HG02840 (cell line): ENCODE measurements around the gene NID1.

Source experiments
- ATAC-seq: cut with Tn5 transposase; IDR thresholded peaks from one replicate; pipeline ENCODE4 v1.9.1; 2021; ENCODE audit warnings: mild to moderate bottlenecking, moderate library complexity, moderate number of reproducible peaks; ENCODE audit not compliant: unreplicated experiment, low FRiP score

Gene NID1

DNA sequence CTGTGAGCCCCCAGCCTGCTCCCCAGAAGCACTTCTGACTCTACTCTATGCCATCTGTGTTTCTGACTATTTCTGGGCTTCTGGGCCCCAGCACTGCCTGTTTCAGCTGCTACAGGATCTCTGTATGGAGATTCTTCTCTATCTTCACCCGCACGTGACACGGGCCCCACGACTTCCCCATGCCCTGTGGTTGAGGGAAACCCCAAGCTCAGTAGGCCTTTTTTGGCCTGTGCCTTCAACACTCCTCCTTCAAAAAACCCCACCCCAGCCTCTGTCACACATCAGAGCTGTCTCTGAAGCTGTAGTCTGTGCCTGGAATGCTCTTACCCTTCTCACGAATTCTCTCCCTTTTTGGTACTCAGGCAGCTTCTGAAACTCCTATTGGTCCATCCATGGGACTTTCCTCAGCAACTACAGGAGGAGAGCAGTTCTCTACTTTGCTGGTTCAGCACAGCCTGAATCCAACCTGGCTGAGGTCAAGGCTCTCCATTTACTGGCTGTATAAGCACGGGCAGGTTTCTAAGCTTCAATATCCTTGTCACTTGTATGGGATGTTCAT lies 2.0 kb upstream of the NID1 start:
- peak; percentile 89 for ATAC-seq

GRCh38 chr1:236066054-236066453 lies 1.2 kb upstream of the NID1 start:
- no peak for ATAC-seq

DNA sequence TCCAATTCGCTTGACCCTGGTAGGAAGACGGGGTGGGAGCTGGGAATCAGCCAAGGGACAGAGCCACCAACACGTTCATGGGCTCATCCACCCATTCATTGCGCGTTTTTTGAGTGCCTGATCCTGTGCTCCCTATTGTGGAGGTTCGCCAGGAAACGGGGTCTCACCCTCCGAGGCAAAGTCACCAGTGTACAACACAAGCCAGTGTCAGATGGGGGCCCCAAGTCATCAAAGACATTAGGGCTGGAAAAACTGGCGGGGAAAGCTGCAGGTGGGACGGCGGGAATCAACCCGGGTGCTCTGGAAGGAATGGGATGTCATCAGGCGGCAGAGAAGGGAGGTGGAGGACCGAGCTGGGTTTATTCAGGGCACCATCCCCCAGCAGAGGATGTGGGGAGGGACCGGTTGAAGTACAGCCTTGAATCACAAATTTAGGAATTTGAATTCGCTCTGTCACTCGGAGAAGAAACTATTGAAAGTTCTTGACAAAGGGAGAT lies 667 bp upstream of the NID1 start:
- ATAC-seq: no peak

DNA sequence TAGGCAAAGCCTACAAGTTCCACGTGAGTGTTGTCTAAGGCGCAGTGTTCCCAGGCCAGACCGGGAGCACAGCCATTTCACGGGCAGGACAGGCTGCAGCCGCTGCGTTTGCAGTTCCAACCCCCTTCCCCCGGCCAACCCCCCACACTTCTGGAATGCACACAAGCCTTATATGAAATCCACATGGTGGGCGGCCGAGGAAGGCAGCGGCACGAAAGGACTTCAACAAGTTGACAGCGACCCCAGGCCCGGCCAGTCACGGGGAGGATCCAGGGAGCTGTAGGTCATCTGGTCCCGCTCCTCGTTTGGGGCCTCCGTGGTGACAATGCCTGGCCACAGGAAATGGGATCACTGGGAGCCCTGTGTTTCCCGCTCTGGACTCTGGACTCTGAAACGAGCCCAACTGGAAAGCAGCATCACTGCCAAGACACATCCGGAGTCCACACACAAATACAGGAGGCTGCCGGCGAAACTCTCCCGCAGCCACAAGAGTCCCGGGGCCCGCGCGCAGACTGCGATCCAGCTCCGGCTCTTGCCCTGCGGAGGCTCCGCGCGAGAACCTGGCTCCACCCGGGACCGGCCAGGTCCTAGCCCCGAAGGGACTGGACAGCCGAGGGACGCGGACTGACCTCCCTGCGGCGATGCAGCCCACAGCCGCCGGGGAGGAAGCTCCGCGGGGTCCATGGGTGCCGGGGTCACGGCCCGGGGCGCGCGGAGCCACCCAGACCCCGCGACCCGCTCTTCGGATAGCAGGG lies 794 bp downstream of the NID1 start:
- no peak for ATAC-seq

GRCh38 chr1:236063551-236063918 lies 1.4 kb downstream of the NID1 start:
- no peak for ATAC-seq

DNA sequence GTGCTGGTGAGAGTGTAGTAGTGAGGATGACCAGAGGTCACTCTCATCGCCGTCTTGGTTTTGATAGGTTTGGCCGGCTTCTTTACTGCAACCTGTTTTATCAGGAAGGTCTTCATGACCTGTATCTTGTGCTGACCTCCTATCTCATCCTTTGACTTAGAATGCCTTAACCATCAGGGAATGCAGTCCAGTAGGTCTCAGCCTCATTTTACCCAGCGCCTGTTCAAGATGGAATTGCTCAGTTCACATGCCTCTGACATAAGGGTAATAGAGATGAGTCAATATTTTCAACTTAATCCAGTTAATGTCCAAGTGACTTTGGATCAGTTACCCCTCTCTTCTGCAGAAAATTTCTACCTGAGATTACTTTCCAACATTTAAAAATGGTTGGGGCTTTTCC lies 4.6 kb downstream of the NID1 start:
- no peak for ATAC-seq

DNA sequence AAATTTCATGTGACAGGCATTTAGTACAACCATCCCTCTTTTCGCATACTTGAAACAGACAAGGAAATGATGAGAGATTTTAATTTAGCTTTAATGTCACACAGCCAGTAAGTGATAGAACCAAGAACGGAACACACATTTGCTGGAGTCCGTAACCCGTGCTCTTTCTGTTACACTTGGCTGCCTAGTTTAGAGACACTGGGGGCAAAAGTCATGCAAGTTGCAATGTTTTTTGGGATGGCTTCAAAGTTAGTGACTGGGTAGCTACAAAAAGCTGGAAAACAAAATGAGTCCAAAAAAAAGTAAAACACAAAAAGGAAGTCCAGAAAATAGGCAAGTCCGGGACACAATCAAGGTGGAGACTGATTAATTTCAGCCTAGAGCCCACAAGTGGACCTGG lies 5.9 kb downstream of the NID1 start:
- ATAC-seq: no peak

- ATAC-seq: no peak
Measured at GRCh38 chr1:236058141-236058934, 6.6 kb downstream of the NID1 start.

- ATAC-seq: no peak
Measured at GRCh38 chr1:236057546-236057945, 7.3 kb downstream of the NID1 start.

- ATAC-seq: no peak
Measured at GRCh38 chr1:236052232-236052993, 12.5 kb downstream of the NID1 start.

DNA sequence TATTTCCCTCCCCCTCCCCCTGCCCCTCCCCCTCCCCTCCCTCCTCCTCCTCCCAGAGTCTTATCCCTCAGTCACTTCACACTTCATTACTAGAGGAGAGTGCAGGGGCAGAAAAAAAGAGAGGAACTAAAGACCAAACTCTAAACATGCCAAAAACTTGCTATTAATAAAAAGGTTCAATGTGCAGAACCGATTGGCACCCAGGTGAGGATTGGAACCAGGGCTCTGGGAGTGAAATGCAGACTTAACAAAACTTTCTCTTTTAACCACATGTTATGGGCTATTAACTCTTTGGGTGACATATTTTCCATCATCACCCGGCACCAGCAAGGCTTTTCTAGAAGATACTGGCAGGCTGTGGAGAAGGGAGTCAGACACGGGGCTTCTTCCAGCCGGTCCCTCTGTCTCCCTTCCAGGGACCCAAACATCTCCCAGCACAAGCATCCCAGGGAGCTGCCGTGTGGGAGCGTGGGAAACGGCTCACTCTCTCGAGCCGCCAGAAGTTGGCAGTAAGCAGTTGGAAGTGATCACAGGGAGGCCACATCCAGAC lies 13.6 kb downstream of the NID1 start:
- ATAC-seq: no peak

DNA sequence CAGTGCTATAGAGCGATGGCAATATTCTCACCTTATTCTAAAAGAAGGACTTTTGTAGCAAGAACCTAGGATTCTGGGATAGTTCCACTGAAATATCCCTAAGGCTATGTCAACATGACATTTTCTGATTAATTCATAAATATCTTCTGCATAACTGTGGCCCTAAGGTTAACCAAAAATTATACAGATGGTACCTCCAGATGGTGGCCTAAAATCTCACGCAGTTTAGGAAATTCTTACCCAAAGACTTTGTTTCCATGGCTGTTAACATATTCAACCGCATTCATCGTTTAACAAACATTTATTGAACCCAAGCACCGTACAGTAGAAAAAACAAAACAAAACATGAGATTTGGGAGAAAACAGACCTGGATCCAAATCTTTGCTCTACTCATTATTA lies 19.1 kb downstream of the NID1 start:
- no peak for ATAC-seq

DNA sequence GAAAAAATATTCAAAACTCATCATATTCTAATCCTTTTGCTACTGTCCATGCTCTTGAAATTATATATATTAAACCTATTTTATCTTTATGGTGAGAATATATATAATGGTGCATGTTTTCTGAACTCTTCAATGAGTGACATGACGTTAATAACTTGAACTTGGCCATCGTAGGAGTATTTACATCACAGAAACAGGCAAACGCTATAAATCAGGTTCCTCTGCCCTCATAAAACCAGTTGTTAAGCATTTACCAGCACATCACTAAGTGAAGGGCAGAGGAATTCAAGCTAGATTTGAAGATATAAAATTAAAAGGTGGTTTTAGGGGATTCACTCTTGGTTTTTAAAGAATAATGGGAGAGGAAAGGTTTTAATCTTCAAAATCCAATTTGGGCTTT lies 20.5 kb downstream of the NID1 start:
- no peak for ATAC-seq

GRCh38 chr1:236041631-236042618 lies 23.0 kb downstream of the NID1 start:
- no peak for ATAC-seq

- no peak for ATAC-seq
Measured at GRCh38 chr1:236039740-236040685, 24.9 kb downstream of the NID1 start.

DNA sequence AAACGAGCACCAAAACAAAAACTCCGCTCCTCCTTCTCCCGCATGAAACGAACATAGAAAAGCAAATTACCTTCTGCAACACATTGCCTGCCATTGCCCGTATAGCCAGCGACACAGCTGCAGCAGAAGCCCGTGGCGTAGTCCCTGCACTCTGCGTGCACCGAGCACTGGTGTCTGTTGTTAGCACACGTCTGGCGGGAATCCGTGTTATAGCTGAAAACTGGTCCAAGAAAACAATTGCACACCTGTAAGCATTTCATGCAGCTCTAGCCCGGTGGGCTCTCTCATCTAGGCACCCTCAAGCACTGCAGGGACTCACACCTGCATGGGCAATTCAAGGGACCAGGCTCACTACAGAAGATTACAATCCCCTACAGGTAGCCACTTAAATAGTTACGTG lies 26.9 kb downstream of the NID1 start:
- no peak for ATAC-seq

DNA sequence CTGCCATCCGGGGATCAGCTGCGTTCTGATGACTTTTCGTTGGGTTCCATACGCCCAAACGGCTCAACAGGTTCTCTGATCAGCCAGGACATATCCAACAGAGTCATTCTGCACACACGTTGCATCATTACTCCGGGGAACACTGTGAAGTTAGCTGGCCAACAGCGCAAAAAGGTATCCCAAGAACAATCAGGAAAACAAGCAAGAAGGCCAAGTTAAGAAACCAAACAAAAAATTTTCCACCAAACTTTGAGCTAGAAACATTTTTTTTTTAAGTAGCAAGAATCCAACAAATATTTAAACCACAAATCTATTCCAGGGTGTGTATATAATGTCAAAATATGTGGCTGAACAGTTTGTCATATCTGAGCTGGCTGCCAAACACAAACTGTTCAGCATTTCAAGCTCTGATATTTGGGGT lies 29.2 kb downstream of the NID1 start:
- no peak for ATAC-seq

DNA sequence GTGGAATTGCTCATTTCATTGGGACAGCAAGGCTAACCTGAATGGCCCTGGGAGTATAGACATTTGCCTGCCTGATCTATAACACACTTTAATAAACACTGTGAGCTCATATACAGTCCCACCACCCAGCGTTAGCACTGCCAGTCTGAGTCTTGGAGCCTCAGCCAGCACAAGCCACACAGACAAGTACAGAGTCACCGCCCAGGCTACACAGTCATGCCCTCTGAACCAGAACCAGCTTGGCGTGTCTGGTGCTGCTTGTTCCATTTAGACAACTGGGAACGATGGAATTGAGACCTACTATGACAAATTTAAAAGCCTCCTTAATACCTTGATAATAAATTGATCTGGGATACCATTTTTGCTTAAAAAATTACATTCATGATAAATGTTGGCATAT lies 31.6 kb downstream of the NID1 start:
- ATAC-seq: no peak
